H9 (cell line): ENCODE measurements around the gene ANKRD27. TPM values are rescaled to one million over a fixed set of nuclear protein-coding genes. Genes with fewer than 3 reads are reported as not detected.
"Not testable (repeated sequence)": the region's sequence is repeated elsewhere in the genome, so short reads cannot be mapped to it uniquely, and the experiment has no call there.

Source experiments
- DNase-seq: peaks from one replicate; pipeline ENCODE4 v3.0.0-alpha.2; 2017
- H2AFZ ChIP-seq: one replicate; pipeline ENCODE4 v1.6.1; 2013; ENCODE audit warnings: mild to moderate bottlenecking, low read length, control low read depth, moderate library complexity
- H2AK5ac ChIP-seq: 2 replicates; pipeline ENCODE4 v1.6.1; 2013; ENCODE audit warnings: low read length, control low read depth, mixed read lengths; ENCODE audit not compliant: insufficient read length
- H2BK120ac ChIP-seq: one replicate; pipeline ENCODE4 v1.6.1; 2013; ENCODE audit warnings: low read depth, mild to moderate bottlenecking, low read length, control low read depth, inconsistent platforms; ENCODE audit not compliant: poor library complexity, severe bottlenecking
- H2BK12ac ChIP-seq: 2 replicates; pipeline ENCODE4 v1.6.1; 2013; ENCODE audit warnings: low read length, control low read depth, mixed read lengths, low read depth; ENCODE audit not compliant: insufficient read length
- H2BK15ac ChIP-seq: 2 replicates; pipeline ENCODE4 v1.6.1; 2013; ENCODE audit warnings: low read depth, low read length, control low read depth
- H2BK20ac ChIP-seq: one replicate; pipeline ENCODE4 v1.6.1; 2013; ENCODE audit warnings: low read depth, mild to moderate bottlenecking, low read length, control low read depth, inconsistent platforms; ENCODE audit not compliant: poor library complexity, severe bottlenecking
- H2BK5ac ChIP-seq: 2 replicates; pipeline ENCODE4 v1.6.1; 2013; ENCODE audit warnings: low read length, control low read depth, mixed read lengths; ENCODE audit not compliant: insufficient read length
- H3K14ac ChIP-seq: 2 replicates; pipeline ENCODE4 v1.6.1; 2013; ENCODE audit warnings: low read length, control low read depth; ENCODE audit not compliant: insufficient read depth
- H3K18ac ChIP-seq: 2 replicates; pipeline ENCODE4 v1.6.1; 2013; ENCODE audit warnings: low read depth, mild to moderate bottlenecking, mixed read lengths, low read length, control low read depth; ENCODE audit not compliant: insufficient read length
- H3K23ac ChIP-seq: 2 replicates; pipeline ENCODE4 v1.6.1; 2013; ENCODE audit warnings: low read length, control low read depth, mixed read lengths, low read depth; ENCODE audit not compliant: insufficient read length
- H3K23me2 ChIP-seq: 2 replicates; pipeline ENCODE4 v1.6.1; 2013; ENCODE audit warnings: low read depth, mild to moderate bottlenecking, mixed read lengths, low read length, control low read depth; ENCODE audit not compliant: insufficient read length, poor library complexity, severe bottlenecking
- H3K27ac ChIP-seq: 2 replicates; pipeline ENCODE4 v1.5.1; 2013; ENCODE audit warnings: low read length, control low read depth, mixed read lengths, low read depth; ENCODE audit not compliant: insufficient read length
- H3K27me3 ChIP-seq: 2 replicates; pipeline ENCODE4 v1.6.1; 2013; ENCODE audit warnings: low read length, control low read depth, inconsistent platforms; ENCODE audit not compliant: insufficient read depth
- H3K4ac ChIP-seq: 2 replicates; pipeline ENCODE4 v1.6.1; 2013; ENCODE audit warnings: low read depth, mild to moderate bottlenecking, control low read depth, inconsistent platforms, low read length, moderate library complexity
- H3K4me1 ChIP-seq: 2 replicates; pipeline ENCODE4 v1.6.1; 2013; ENCODE audit warnings: low read length, control low read depth, inconsistent platforms; ENCODE audit not compliant: insufficient read depth
- H3K4me2 ChIP-seq: 2 replicates; pipeline ENCODE4 v1.6.1; 2013; ENCODE audit warnings: low read length, control low read depth, mixed read lengths; ENCODE audit not compliant: insufficient read length, insufficient read depth
- H3K56ac ChIP-seq: 2 replicates; pipeline ENCODE4 v1.6.1; 2013; ENCODE audit warnings: low read depth, mild to moderate bottlenecking, mixed read lengths, low read length, control low read depth; ENCODE audit not compliant: insufficient read length
- H3K79me1 ChIP-seq: 2 replicates; pipeline ENCODE4 v1.6.1; 2013; ENCODE audit warnings: low read depth, mild to moderate bottlenecking, moderate library complexity, low read length, control low read depth, inconsistent platforms; ENCODE audit not compliant: insufficient read depth, poor library complexity, severe bottlenecking
- H3K79me2 ChIP-seq: 2 replicates; pipeline ENCODE4 v1.6.1; 2013; ENCODE audit warnings: low read length, control low read depth, inconsistent platforms; ENCODE audit not compliant: insufficient read depth
- H3K9ac ChIP-seq: 2 replicates; pipeline ENCODE4 v1.6.1; 2013; ENCODE audit warnings: low read length, control low read depth, mixed read lengths; ENCODE audit not compliant: insufficient read length; ENCODE audit errors: extremely low read depth
- H3K9me3 ChIP-seq: one replicate; pipeline ENCODE4 v1.6.1; 2013; ENCODE audit warnings: low read depth, low read length, inconsistent platforms; ENCODE audit not compliant: control insufficient read depth
- H3T11ph ChIP-seq: one replicate; pipeline ENCODE4 v1.6.1; 2013; ENCODE audit warnings: mild to moderate bottlenecking, low read length, control low read depth, inconsistent platforms
- H4K20me1 ChIP-seq: one replicate; pipeline ENCODE4 v1.6.1; 2013; ENCODE audit not compliant: control insufficient read depth, insufficient read length, insufficient read depth
- H4K5ac ChIP-seq: 2 replicates; pipeline ENCODE4 v1.6.1; 2013; ENCODE audit warnings: low read depth, mild to moderate bottlenecking, mixed read lengths, low read length, control low read depth; ENCODE audit not compliant: insufficient read length
- H4K8ac ChIP-seq: replicated peaks from 2 replicates; pipeline ENCODE4 v1.6.1; 2013; ENCODE audit warnings: low read length, control low read depth, mixed read lengths, low read depth; ENCODE audit not compliant: insufficient read length
- H4K91ac ChIP-seq: 2 replicates; pipeline ENCODE4 v1.6.1; 2013; ENCODE audit warnings: low read depth, mild to moderate bottlenecking, moderate library complexity, mixed read lengths, low read length, control low read depth; ENCODE audit not compliant: insufficient read length
- H3K27ac Mint-ChIP-seq, 3 experiments: 2 replicates in 2 of 3; 3 replicates in 1 of 3; pipeline ENCODE4 v1.8.0; 2020 to 2021; ENCODE audit warnings: mixed read lengths in 3 of 3, mild to moderate bottlenecking in 1 of 3, moderate library complexity in 1 of 3
- H3K27me3 Mint-ChIP-seq: 2 replicates; pipeline ENCODE4 v1.8.0; 2021; ENCODE audit warnings: low read depth, mild to moderate bottlenecking, moderate library complexity, mixed read lengths
- H3K36me3 Mint-ChIP-seq, 3 experiments: 2 replicates in 2 of 3; 3 replicates in 1 of 3; pipeline ENCODE4 v1.8.0; 2020 to 2021; ENCODE audit warnings: low read depth in 3 of 3, mixed read lengths in 3 of 3; ENCODE audit not compliant: insufficient read depth in 1 of 3
- H3K4me1 Mint-ChIP-seq, 2 experiments: 2 replicates each; pipeline ENCODE4 v1.8.0; 2020; ENCODE audit warnings: mixed read lengths in 2 of 2
- H3K4me3 Mint-ChIP-seq, 2 experiments: 2 replicates in 1 of 2; 3 replicates in 1 of 2; pipeline ENCODE4 v1.8.0; 2020 to 2021; ENCODE audit warnings: mild to moderate bottlenecking in 2 of 2, mixed read lengths in 2 of 2, moderate library complexity in 1 of 2
- H3K9me3 Mint-ChIP-seq, 2 experiments: 2 replicates in 1 of 2; 3 replicates in 1 of 2; pipeline ENCODE4 v1.8.0; 2020; ENCODE audit warnings: mild to moderate bottlenecking in 2 of 2, mixed read lengths in 2 of 2, moderate library complexity in 1 of 2
- WGBS: extraction: QIAGEN DNeasy Blood & Tissue Kit; methylation state at CpG from one replicate; pipeline ENCODE4 v1.1.7; 2013; ENCODE audit warnings: missing lambda C conversion rate, low lambda C conversion rate, mixed read lengths; ENCODE audit not compliant: insufficient read length; ENCODE audit errors: extremely low coverage; 5-methylcytosine and 5-hydroxymethylcytosine counted together
- total RNA-seq: library from RNA; stranded (reverse); gene quantifications from 2 replicates; pipeline ENCODE4 v1.2.1, GENCODE V29; 2021

ANKRD27 gene
- total RNA-seq, 1 experiment from 2014 or later = 40.7 TPM

DNA sequence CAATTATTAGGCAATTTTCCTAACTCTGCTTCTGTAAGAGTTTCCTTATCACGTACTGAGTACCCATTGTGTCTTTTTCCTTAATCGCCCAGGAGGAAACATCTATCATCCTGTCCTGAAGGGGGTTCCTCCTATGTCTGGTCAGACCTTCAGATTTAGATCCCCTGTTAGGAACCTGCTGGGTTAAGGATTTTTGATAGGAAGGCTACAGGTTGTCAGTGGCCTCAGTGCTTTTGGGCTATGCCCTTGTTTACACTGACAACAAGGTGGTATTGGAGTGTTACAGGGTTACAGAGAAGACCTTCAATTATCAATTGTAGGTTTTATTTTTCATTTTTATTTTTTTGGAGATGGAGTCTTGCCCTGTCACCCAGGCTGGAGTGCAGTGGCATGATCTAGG lies 19.9 kb upstream of the ANKRD27 start:
- H2AFZ ChIP-seq, DNase-seq, H4K20me1 ChIP-seq, H3K27me3 ChIP-seq, H2BK15ac ChIP-seq, H3K9ac ChIP-seq, H2BK120ac ChIP-seq, H4K8ac ChIP-seq, H3K23ac ChIP-seq, H3K18ac ChIP-seq, H2BK5ac ChIP-seq, H3K4me2 ChIP-seq, H3K79me1 ChIP-seq, H3K4me1 ChIP-seq, H3K9me3 ChIP-seq, H3K79me2 ChIP-seq, H3K4ac ChIP-seq, H3K23me2 ChIP-seq, H3K4me3 Mint-ChIP-seq, H3K56ac ChIP-seq, H2BK20ac ChIP-seq, H3K27ac Mint-ChIP-seq, H3T11ph ChIP-seq, H4K91ac ChIP-seq, H2BK12ac ChIP-seq, H3K14ac ChIP-seq, H3K27ac ChIP-seq, H4K5ac ChIP-seq, H2AK5ac ChIP-seq: not testable (repeated sequence)
- Mint-ChIP-seq H3K4me1 (peaks cover 33 to 44% of the 10 kb centered on the region in 2 experiments), H3K9me3 (peaks cover 8 to 14% of the 10 kb centered on the region in 2 experiments; a peak in 4 of 5 replicates), H3K27me3 (peaks cover 14% of the 10 kb centered on the region), H3K36me3 (peaks cover 5 to 24% (median 17%) of the 10 kb centered on the region in 3 experiments)
- no CpG with 5 or more reads among the region's 2 CpGs for whole genome bisulfite sequencing

DNA sequence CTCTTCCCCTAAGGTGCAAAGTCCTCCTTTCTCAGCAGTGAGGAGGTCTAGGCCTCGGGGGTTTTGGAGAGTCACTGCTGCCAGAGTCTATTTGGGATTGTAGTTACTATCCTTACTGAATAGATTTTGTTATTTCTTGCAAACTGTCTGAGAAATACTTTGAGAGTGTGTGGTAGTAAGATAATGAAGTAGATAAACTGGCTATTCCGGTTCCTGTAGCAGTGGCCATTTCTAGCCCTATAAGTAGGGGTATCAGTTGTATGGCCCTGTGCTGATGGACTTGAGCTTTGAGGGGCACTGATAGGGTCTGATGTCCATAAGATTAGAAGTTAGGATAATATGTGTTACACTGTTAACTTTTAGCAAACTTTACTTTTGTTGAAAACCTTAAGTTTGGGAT lies 19.3 kb upstream of the ANKRD27 start:
- WGBS = no CpG with 5 or more reads among the region's 2 CpGs
- H3K79me2 ChIP-seq, H3K27ac ChIP-seq, H3K14ac ChIP-seq, H2AFZ ChIP-seq, H4K8ac ChIP-seq, H3K4me1 ChIP-seq, H3K4ac ChIP-seq, H3K56ac ChIP-seq, H2BK120ac ChIP-seq, H2BK20ac ChIP-seq, DNase-seq, H3T11ph ChIP-seq, H3K23ac ChIP-seq, H2AK5ac ChIP-seq, H3K79me1 ChIP-seq, H3K18ac ChIP-seq, H3K9ac ChIP-seq, H3K4me2 ChIP-seq, H4K91ac ChIP-seq, H2BK15ac ChIP-seq, H4K5ac ChIP-seq, H3K27me3 ChIP-seq, H2BK5ac ChIP-seq, H3K27ac Mint-ChIP-seq, H3K9me3 ChIP-seq, H3K4me3 Mint-ChIP-seq, H3K23me2 ChIP-seq, H2BK12ac ChIP-seq, H4K20me1 ChIP-seq: not testable (repeated sequence)
- Mint-ChIP-seq H3K27me3 (peaks cover 13% of the 10 kb centered on the region; the same call in 1 of the 2 replicates), H3K36me3 (peaks cover 1 to 19% (median 13%) of the 10 kb centered on the region in 3 experiments), H3K4me1 (peaks cover 33 to 41% of the 10 kb centered on the region in 2 experiments), H3K9me3 (peaks cover 5 to 10% of the 10 kb centered on the region in 2 experiments; a peak in 4 of 5 replicates)
